NB4 (cell line): ENCODE measurements around the gene FUT8.
"Not testable (repeated sequence)": the region's sequence is repeated elsewhere in the genome, so short reads cannot be mapped to it uniquely, and the experiment has no call there.

Experiments used
- MYC ChIP-seq: IDR thresholded peaks from 2 replicates; pipeline ENCODE4 v1.6.1; 2011; ENCODE audit warnings: low read depth, low read length
- POLR2A ChIP-seq: IDR thresholded peaks from 2 replicates; pipeline ENCODE4 v1.6.1; 2011; ENCODE audit warnings: mild to moderate bottlenecking; ENCODE audit not compliant: insufficient read length; ENCODE audit errors: extremely low read depth
- TF ChIP-seq, protein P1 (sequence below): IDR thresholded peaks from one replicate; pipeline ENCODE4 v1.5.1; 2012; ENCODE audit warnings: low read depth, low read length

DNA sequence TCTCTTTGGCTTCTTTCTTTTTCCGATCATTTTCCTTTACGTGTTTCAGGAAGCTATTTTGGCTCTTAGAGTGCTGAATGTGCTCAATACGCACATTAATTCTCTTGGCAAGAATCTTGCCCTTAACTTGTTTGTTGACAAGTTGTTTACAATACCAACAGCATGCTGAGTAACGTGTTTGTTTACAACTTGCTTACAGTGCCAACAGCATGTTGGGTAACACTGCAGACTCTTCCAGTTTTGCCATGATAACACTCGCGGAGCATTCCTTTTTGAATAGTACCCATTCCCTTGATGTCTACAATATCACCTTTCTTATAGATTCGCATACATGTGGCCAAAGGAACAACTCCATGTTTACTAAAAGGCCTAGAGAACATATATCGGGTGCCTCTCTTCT lies 55.4 kb downstream of the FUT8 start:
- not testable (repeated sequence) for TF ChIP-seq POLR2A, MYC
- TF ChIP-seq, protein P1, sequence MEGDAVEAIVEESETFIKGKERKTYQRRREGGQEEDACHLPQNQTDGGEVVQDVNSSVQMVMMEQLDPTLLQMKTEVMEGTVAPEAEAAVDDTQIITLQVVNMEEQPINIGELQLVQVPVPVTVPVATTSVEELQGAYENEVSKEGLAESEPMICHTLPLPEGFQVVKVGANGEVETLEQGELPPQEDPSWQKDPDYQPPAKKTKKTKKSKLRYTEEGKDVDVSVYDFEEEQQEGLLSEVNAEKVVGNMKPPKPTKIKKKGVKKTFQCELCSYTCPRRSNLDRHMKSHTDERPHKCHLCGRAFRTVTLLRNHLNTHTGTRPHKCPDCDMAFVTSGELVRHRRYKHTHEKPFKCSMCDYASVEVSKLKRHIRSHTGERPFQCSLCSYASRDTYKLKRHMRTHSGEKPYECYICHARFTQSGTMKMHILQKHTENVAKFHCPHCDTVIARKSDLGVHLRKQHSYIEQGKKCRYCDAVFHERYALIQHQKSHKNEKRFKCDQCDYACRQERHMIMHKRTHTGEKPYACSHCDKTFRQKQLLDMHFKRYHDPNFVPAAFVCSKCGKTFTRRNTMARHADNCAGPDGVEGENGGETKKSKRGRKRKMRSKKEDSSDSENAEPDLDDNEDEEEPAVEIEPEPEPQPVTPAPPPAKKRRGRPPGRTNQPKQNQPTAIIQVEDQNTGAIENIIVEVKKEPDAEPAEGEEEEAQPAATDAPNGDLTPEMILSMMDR, result not testable (repeated sequence)
